Sigmoid colon (tissue), 3 donors: ENCODE data around the gene MPHOSPH8.

Source experiments
- CTCF ChIP-seq, 4 experiments: fragments of 450-650 bp in 3 of 4; fragments of 200-600 bp in 1 of 4; IDR thresholded peaks; one replicate each; pipeline ENCODE4 v1.5.1; 2016 to 2019; ENCODE audit warnings: antibody characterized with exemption in 4 of 4, mild to moderate bottlenecking in 3 of 4, moderate library complexity in 2 of 4
- POLR2A ChIP-seq, 2 donors: fragments of 450-650 bp; IDR thresholded peaks; one replicate each; pipeline ENCODE4 v1.6.1; 2016; ENCODE audit warnings: antibody characterized with exemption in 2 of 2, mild to moderate bottlenecking in 2 of 2, moderate library complexity in 2 of 2

- TF ChIP-seq POLR2A (IDR thresholded peaks at IDR 0.05) (no peak), CTCF (IDR thresholded peaks at IDR 0.05) (no peak)
These were observed 839 bp downstream of the MPHOSPH8 start for GRCh38 chr13:19634256-19634740.
